NCI-H2081 (cell line): Measurements from ENCODE around the gene SLC20A1.

ENCODE experiments used
- DNase-seq, 2 experiments: peaks; one replicate each; lab custom pipeline; 2025; lab: John Stamatoyannopoulos, UW

SLC20A1 gene

DNA sequence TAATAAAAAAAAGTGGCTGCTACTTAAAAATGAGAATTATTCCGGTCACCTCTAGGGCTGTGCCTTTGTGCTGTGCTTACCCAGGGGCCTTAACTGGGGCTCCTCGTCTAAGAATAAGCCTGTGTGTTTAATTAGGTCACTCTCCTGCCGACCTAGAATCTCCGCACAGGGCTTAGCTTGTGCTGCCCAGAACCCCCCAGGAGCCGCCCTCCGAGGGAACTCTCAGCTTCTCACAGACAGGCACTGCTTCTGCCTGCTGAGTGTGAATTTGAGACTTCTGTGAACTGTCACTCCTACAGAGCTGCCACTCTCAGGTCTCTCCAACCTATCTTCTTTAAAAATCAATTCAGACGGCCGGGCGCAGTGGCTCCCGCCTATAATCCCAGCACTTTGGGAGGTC, 63.2 kb downstream of the SLC20A1 start:
- DNase-seq = no peak

- no peak for DNase-seq
Observed at GRCh38 chr2:112709703-112710102, 64.0 kb downstream of the SLC20A1 start.

GRCh38 chr2:112710956-112711750, 65.4 kb downstream of the SLC20A1 start:
- DNase-seq = no peak

- DNase-seq = no peak
Observed at GRCh38 chr2:112712465-112712864, 66.7 kb downstream of the SLC20A1 start.

DNA sequence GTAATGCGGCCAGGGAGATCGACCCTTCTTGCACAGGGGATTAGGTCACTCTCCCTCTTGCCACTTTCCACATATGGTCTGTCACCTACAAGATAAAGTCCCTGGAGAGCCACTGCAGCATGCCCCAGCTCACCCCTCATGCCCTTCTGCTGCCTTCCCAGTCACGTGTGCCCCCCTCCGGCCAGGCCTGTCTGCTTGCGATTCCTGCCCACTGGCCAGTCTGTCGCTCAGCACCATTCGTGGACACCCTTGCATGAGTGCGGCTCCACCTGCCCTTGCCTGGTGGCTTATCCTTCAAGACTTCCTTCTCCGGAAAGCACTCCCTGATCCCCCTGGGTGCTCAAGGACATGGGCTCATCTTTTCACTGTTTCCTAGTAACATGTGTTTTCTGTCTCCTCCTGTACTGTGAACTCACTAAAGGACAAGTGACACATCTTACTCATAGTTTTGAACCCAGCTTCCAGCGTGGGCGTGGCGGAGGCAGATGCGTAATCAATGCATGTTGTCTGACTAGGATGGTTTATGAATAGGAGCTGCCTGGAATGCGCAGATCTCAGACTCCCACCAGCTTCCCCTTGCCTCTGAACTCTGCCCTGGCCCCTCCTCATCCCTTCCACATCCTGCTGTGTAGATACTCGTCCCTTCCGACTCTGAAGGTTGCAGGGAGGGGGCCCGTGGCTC, 67.3 kb downstream of the SLC20A1 start:
- no peak for DNase-seq
